ENCODE data around the gene SEPTIN2.
"Not testable (repeated sequence)": the region's sequence is repeated elsewhere in the genome, so short reads cannot be mapped to it uniquely, and the experiment has no call there.

The SEPTIN2 gene

GRCh38 chr2:241313543-241314095, 2.1 kb upstream of the SEPTIN2 start:
- H3K27ac Mint-ChIP-seq, result peak overlapping the region; percentile 100
- H3K4me3 Mint-ChIP-seq, result no peak overlapping the region
- no peaks in the 10 kb centered on the region for H3K27me3 Mint-ChIP-seq
- H3K4me1 Mint-ChIP-seq (ENCODE audit: low read depth), result peaks cover 73% of the 10 kb centered on the region
- peaks cover 57% of the 10 kb centered on the region for H3K36me3 Mint-ChIP-seq (ENCODE audit: low read depth)
- intact Hi-C loops (cut with micrococcal nuclease), result loop anchor here (2.0 kb wide), 1 partner anchor 43 kb away; the partner anchor contains the start of gene FARP2
- no peaks in the 10 kb centered on the region for H3K9me3 Mint-ChIP-seq

GRCh38 chr2:241314226-241315092, 1.3 kb upstream of the SEPTIN2 start:
- peak overlapping the region; percentile 100 for H3K27ac Mint-ChIP-seq
- peak overlapping the region; percentile 100 for H3K4me3 Mint-ChIP-seq
- intact Hi-C loops (cut with micrococcal nuclease), result loop anchor here (2.0 kb wide), 1 partner anchor 42 kb away; the partner anchor contains the start of gene FARP2
- peaks cover 72% of the 10 kb centered on the region for H3K4me1 Mint-ChIP-seq (ENCODE audit: low read depth)
- peaks cover 57% of the 10 kb centered on the region for H3K36me3 Mint-ChIP-seq (ENCODE audit: low read depth)
- no peaks in the 10 kb centered on the region for H3K27me3 Mint-ChIP-seq
- no peaks in the 10 kb centered on the region for H3K9me3 Mint-ChIP-seq

GRCh38 chr2:241315093-241315878, 439 bp upstream of the SEPTIN2 start, which contains the start of gene HDLBP:
TSS of gene HDLBP (minus strand) at chr2:241315672. CDS start at chr2:241266869, 48,803 bp downstream.
- intact Hi-C loops (cut with micrococcal nuclease), result loop anchor here (2.0 kb wide), 1 partner anchor 42 kb away; the partner anchor contains the start of gene FARP2
- peak within 1 kb of the TSS; percentile 100 for H3K4me3 Mint-ChIP-seq
- no peaks in the 10 kb centered on the region for H3K9me3 Mint-ChIP-seq
- peaks cover 72% of the 10 kb centered on the region for H3K4me1 Mint-ChIP-seq (ENCODE audit: low read depth)
- peaks cover 65% of the 10 kb centered on the region for H3K36me3 Mint-ChIP-seq (ENCODE audit: low read depth)
- peak within 1 kb of the TSS; percentile 100 for H3K27ac Mint-ChIP-seq
- no peaks in the 10 kb centered on the region for H3K27me3 Mint-ChIP-seq

GRCh38 chr2:241316825-241317224, 1.1 kb downstream of the SEPTIN2 start:
- intact Hi-C loops (cut with micrococcal nuclease), result loop anchor here (2.0 kb wide), 1 partner anchor 46 kb away; no protein-coding TSS in a partner anchor
- peak overlapping the region; percentile 100 for H3K27ac Mint-ChIP-seq
- peaks cover 72% of the 10 kb centered on the region for H3K4me1 Mint-ChIP-seq (ENCODE audit: low read depth)
- H3K4me3 Mint-ChIP-seq, result peak overlapping the region; percentile 100
- H3K9me3 Mint-ChIP-seq, result no peaks in the 10 kb centered on the region
- peaks cover 65% of the 10 kb centered on the region for H3K36me3 Mint-ChIP-seq (ENCODE audit: low read depth)
- H3K27me3 Mint-ChIP-seq, result no peaks in the 10 kb centered on the region

- H3K4me1 Mint-ChIP-seq (ENCODE audit: low read depth), result peaks cover 73% of the 10 kb centered on the region
- H3K4me3 Mint-ChIP-seq, result peak overlapping the region; percentile 100
- H3K27ac Mint-ChIP-seq, result peak overlapping the region; percentile 100
- intact Hi-C loops (cut with micrococcal nuclease), result loop anchor here (2.0 kb wide), 1 partner anchor 47 kb away; no protein-coding TSS in a partner anchor
- no peaks in the 10 kb centered on the region for H3K9me3 Mint-ChIP-seq
- H3K27me3 Mint-ChIP-seq, result no peaks in the 10 kb centered on the region
- peaks cover 65% of the 10 kb centered on the region for H3K36me3 Mint-ChIP-seq (ENCODE audit: low read depth)
Observed at GRCh38 chr2:241317391-241317790, 1.7 kb downstream of the SEPTIN2 start.

- H3K9me3 Mint-ChIP-seq; intact Hi-C loops (cut with micrococcal nuclease); H3K4me3 Mint-ChIP-seq; H3K27ac Mint-ChIP-seq; H3K27me3 Mint-ChIP-seq: not testable (repeated sequence)
- Mint-ChIP-seq H3K4me1 (ENCODE audit: low read depth) (peaks cover 68% of the 10 kb centered on the region), H3K36me3 (ENCODE audit: low read depth) (peaks cover 58% of the 10 kb centered on the region)
Observed at GRCh38 chr2:241318830-241319229, 3.1 kb downstream of the SEPTIN2 start.

- no peaks in the 10 kb centered on the region for H3K9me3 Mint-ChIP-seq
- peaks cover 59% of the 10 kb centered on the region for H3K36me3 Mint-ChIP-seq (ENCODE audit: low read depth)
- intact Hi-C loops (cut with micrococcal nuclease), result no loop called here
- no peaks in the 10 kb centered on the region for H3K27me3 Mint-ChIP-seq
- H3K27ac Mint-ChIP-seq, result peak overlapping the region; percentile 52
- H3K4me1 Mint-ChIP-seq (ENCODE audit: low read depth), result peaks cover 78% of the 10 kb centered on the region
- H3K4me3 Mint-ChIP-seq, result no peak overlapping the region
Observed at GRCh38 chr2:241320394-241320793, 4.7 kb downstream of the SEPTIN2 start.

GRCh38 chr2:241321033-241321432, 5.3 kb downstream of the SEPTIN2 start:
- no peaks in the 10 kb centered on the region for H3K9me3 Mint-ChIP-seq
- intact Hi-C loops (cut with micrococcal nuclease), result no loop called here
- no peaks in the 10 kb centered on the region for H3K27me3 Mint-ChIP-seq
- H3K36me3 Mint-ChIP-seq (ENCODE audit: low read depth), result peaks cover 59% of the 10 kb centered on the region
- peaks cover 80% of the 10 kb centered on the region for H3K4me1 Mint-ChIP-seq (ENCODE audit: low read depth)
- H3K4me3 Mint-ChIP-seq, result no peak overlapping the region
- peak overlapping the region; percentile 52 for H3K27ac Mint-ChIP-seq

GRCh38 chr2:241321886-241322285, 6.2 kb downstream of the SEPTIN2 start:
- Mint-ChIP-seq H3K4me1 (ENCODE audit: low read depth) (peaks cover 76% of the 10 kb centered on the region), H3K27ac (peak overlapping the region; percentile 52), H3K9me3 (no peaks in the 10 kb centered on the region), H3K27me3 (no peaks in the 10 kb centered on the region), H3K36me3 (ENCODE audit: low read depth) (peaks cover 59% of the 10 kb centered on the region), H3K4me3 (peak overlapping the region; percentile 34)
- intact Hi-C loops (cut with micrococcal nuclease), result no loop called here

- Mint-ChIP-seq H3K4me3 (no peak overlapping the region), H3K36me3 (ENCODE audit: low read depth) (peaks cover 60% of the 10 kb centered on the region)
Observed at GRCh38 chr2:241323778-241324177, 8.1 kb downstream of the SEPTIN2 start.

GRCh38 chr2:241324775-241325174, 9.1 kb downstream of the SEPTIN2 start:
- Mint-ChIP-seq H3K27ac (peak overlapping the region; percentile 73), H3K4me3 (peak overlapping the region; percentile 53), H3K4me1 (ENCODE audit: low read depth) (peaks cover 47% of the 10 kb centered on the region)

More at GRCh38 chr2:241323778-241324177, 8.1 kb downstream of the SEPTIN2 start:
- Mint-ChIP-seq H3K27me3 (no peaks in the 10 kb centered on the region), H3K9me3 (no peaks in the 10 kb centered on the region), H3K4me1 (ENCODE audit: low read depth) (peaks cover 57% of the 10 kb centered on the region), H3K27ac (peak overlapping the region; percentile 73)
- intact Hi-C loops (cut with micrococcal nuclease), result no loop called here

GRCh38 chr2:241325257-241325656, 9.5 kb downstream of the SEPTIN2 start:
- Mint-ChIP-seq H3K4me3 (no peak overlapping the region), H3K27ac (no peak overlapping the region), H3K4me1 (ENCODE audit: low read depth) (peaks cover 43% of the 10 kb centered on the region), H3K36me3 (ENCODE audit: low read depth) (peaks cover 61% of the 10 kb centered on the region), H3K9me3 (no peaks in the 10 kb centered on the region), H3K27me3 (no peaks in the 10 kb centered on the region)
- intact Hi-C loops (cut with micrococcal nuclease), result no loop called here

More at GRCh38 chr2:241324775-241325174, 9.1 kb downstream of the SEPTIN2 start:
- Mint-ChIP-seq H3K27me3 (no peaks in the 10 kb centered on the region), H3K36me3 (ENCODE audit: low read depth) (peaks cover 61% of the 10 kb centered on the region), H3K9me3 (no peaks in the 10 kb centered on the region)
- intact Hi-C loops (cut with micrococcal nuclease), result no loop called here

All from dendritic cell treated with granulocyte-macrophage colony-stimulating factor and Interleukin-4, amounts not matched to agents 40 ng/mL and 50 ng/mL, for 4 days (primary cell).